ENCODE measurements around the gene CASZ1. TPM values are rescaled to one million over a fixed set of nuclear protein-coding genes. Genes with fewer than 3 reads are reported as not detected.

CASZ1 gene
- total RNA-seq, 1 donor from 2014 or later: 63.6 TPM

- DNase-seq (peak; percentile 72), ATAC-seq (no peak)
- Histone ChIP-seq H3K9me3 (no peaks in the 10 kb centered on the region), H3K4me3 (no peak overlapping the region), H3K27me3 (no peaks in the 10 kb centered on the region), H3K27ac (no peak overlapping the region), H3K4me1 (peaks cover 19% of the 10 kb centered on the region), H3K36me3 (no peaks in the 10 kb centered on the region)
- no peak for TF ChIP-seq CTCF (IDR thresholded peaks at IDR 0.05)
- intact Hi-C loops (cut with DNase I): no loop called here
Measured at GRCh38 chr1:10734962-10735544, 61.4 kb downstream of the CASZ1 start.

- Histone ChIP-seq H3K4me3 (no peak overlapping the region), H3K4me1 (peaks cover 19% of the 10 kb centered on the region), H3K27ac (no peak overlapping the region), H3K9me3 (no peaks in the 10 kb centered on the region), H3K27me3 (no peaks in the 10 kb centered on the region), H3K36me3 (no peaks in the 10 kb centered on the region)
- DNase-seq (no peak), ATAC-seq (no peak)
- TF ChIP-seq CTCF (IDR thresholded peaks at IDR 0.05): no peak
- intact Hi-C loops (cut with DNase I): no loop called here
Measured at GRCh38 chr1:10734375-10734774, 62.1 kb downstream of the CASZ1 start.

- Histone ChIP-seq H3K27me3 (no peaks in the 10 kb centered on the region), H3K4me1 (peaks cover 19% of the 10 kb centered on the region), H3K9me3 (no peaks in the 10 kb centered on the region), H3K36me3 (no peaks in the 10 kb centered on the region), H3K4me3 (no peak overlapping the region), H3K27ac (no peak overlapping the region)
- intact Hi-C loops (cut with DNase I): no loop called here
- no peak for TF ChIP-seq CTCF (IDR thresholded peaks at IDR 0.05)
- DNase-seq (peak; percentile 83), ATAC-seq (peak; percentile 73)
Measured at GRCh38 chr1:10733474-10734366, 62.7 kb downstream of the CASZ1 start.

- no peak for TF ChIP-seq CTCF (IDR thresholded peaks at IDR 0.05)
- H3K36me3 ChIP-seq: no peaks in the 10 kb centered on the region
- no peaks in the 10 kb centered on the region for H3K27me3 ChIP-seq
- H3K27ac ChIP-seq: no peak overlapping the region
- intact Hi-C loops (cut with DNase I): no loop called here
- DNase-seq (no peak), ATAC-seq (peak; percentile 50)
- no peak overlapping the region for H3K4me3 ChIP-seq
- no peaks in the 10 kb centered on the region for H3K9me3 ChIP-seq
- peaks cover 10% of the 10 kb centered on the region for H3K4me1 ChIP-seq
Measured at GRCh38 chr1:10730985-10731384, 65.5 kb downstream of the CASZ1 start.

- DNase-seq: no peak
- no peaks in the 10 kb centered on the region for H3K27me3 ChIP-seq
- H3K4me3 ChIP-seq: no peak overlapping the region
- no peak overlapping the region for H3K27ac ChIP-seq
- H3K9me3 ChIP-seq: no peaks in the 10 kb centered on the region
- intact Hi-C loops (cut with DNase I): no loop called here
- H3K4me1 ChIP-seq: peaks cover 16% of the 10 kb centered on the region
- no peak for TF ChIP-seq CTCF (IDR thresholded peaks at IDR 0.05)
- no peak for ATAC-seq
- H3K36me3 ChIP-seq: no peaks in the 10 kb centered on the region
Measured at GRCh38 chr1:10728595-10729410, 67.6 kb downstream of the CASZ1 start.
